Lower leg skin (tissue), 3 donors: ENCODE results near the gene MAEA.

Experiments
- CTCF ChIP-seq, 3 donors: fragments of 450-650 bp; IDR thresholded peaks; one replicate each; pipeline ENCODE4 v1.5.1; 2016; ENCODE audit warnings: antibody characterized with exemption in 3 of 3, mild to moderate bottlenecking in 3 of 3, moderate library complexity in 2 of 3
- POLR2A ChIP-seq, 2 donors: fragments of 450-650 bp; IDR thresholded peaks; one replicate each; pipeline ENCODE4 v1.6.1; 2016 to 2017; ENCODE audit warnings: antibody characterized with exemption in 2 of 2, mild to moderate bottlenecking in 1 of 2, moderate library complexity in 1 of 2

DNA sequence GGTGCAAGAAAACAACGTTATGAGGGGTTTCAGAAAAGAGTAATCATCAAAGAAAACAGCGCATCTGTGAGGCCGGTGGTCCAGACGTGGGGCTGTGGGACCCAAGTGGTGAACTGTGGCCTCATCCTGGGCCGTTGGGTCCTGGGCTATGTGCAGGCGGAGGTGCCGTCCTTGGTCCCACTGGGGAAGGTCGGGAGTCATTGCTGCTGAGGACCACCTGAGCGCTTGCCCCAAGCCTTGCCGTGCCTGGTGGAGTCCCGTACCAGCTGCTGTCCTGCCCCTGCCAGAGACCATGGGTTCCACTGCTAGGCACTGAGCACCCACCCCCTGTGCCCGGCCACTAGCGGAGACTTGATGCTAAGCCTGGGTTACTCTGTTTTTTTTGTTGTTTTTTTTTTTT, 31.8 kb downstream of the MAEA start:
- TF ChIP-seq POLR2A (IDR thresholded peaks at IDR 0.05) (no peak), CTCF (IDR thresholded peaks at IDR 0.05) (no peak)
